ENCODE results near the gene TNFRSF19. TPM values are rescaled to one million over a fixed set of nuclear protein-coding genes. Genes with fewer than 3 reads are reported as not detected.

Gene TNFRSF19
- total and polyA plus RNA-seq, 2 of the 13 experiments (the other 11 are each of a cell fraction or from before 2014, with no cell fraction given): 75.3 to 77.7 TPM

DNA sequence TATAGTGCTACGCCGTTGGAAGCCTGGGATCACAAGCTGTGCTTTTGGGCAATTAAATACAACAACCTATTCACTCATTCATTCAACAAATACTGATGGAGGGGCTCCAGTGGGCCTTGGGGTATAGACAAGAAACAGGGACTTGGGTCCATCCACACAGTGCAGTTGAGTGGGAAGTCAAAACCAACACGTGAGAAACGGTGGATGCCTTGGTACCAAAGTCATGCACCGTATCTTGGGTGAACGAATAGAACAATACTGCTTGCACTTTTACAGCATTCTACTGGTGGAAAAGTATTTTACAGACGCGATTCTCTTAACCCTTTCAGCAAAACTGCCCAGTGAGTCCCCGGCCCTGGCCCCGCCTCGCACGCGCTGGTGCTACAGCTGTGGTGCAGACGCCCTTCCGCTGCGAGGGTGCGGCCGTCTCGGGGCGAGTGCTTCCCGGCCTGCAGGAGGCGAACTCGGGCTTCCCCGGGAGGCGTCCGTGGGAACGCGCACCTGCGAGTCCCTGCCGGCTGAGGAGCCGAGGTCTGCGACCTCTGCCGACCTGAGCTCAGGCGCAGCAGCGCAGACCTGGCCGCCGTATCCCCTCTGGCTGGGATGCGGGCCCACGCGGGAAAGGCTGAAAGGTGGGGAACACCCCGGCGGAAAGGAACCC, 8.3 kb downstream of the TNFRSF19 start (continued):
- TF ChIP-seq, protein P1, sequence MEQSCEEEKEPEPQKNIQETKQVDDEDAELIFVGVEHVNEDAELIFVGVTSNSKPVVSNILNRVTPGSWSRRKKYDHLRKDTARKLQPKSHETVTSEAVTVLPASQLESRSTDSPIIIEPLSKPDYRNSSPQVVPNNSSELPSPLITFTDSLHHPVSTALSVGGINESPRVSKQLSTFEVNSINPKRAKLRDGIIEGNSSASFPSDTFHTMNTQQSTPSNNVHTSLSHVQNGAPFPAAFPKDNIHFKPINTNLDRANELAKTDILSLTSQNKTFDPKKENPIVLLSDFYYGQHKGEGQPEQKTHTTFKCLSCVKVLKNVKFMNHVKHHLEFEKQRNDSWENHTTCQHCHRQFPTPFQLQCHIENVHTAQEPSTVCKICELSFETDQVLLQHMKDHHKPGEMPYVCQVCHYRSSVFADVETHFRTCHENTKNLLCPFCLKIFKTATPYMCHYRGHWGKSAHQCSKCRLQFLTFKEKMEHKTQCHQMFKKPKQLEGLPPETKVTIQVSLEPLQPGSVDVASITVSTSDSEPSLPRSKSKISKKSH (CRISPR knock-in tag; IDR thresholded peaks at IDR 0.05; ENCODE audit: borderline replicate concordance): no peak
- TF ChIP-seq CCAR2 (optimal IDR thresholded peaks at IDR 0.05; ENCODE audit: low read depth, low read length): no peak
- TF ChIP-seq PAX8 (CRISPR knock-in tag; IDR thresholded peaks at IDR 0.05; ENCODE audit: borderline replicate concordance): no peak
- 0 out of 2 replicates have a peak, but pooled peaks have one; percentile 46 for TF ChIP-seq KDM3A (CRISPR knock-in tag; IDR thresholded peaks at IDR 0.05; ENCODE audit: low read depth)
- TF ChIP-seq KDM2A (CRISPR knock-in tag; IDR thresholded peaks at IDR 0.05; ENCODE audit: borderline replicate concordance, low read depth): no peak
- TF ChIP-seq ZNF230 (CRISPR knock-in tag; IDR thresholded peaks at IDR 0.05): no peak
- TF ChIP-seq RXRB (CRISPR knock-in tag; IDR thresholded peaks at IDR 0.05; ENCODE audit: borderline replicate concordance): no peak
- peak; percentile 64; the same call in 1 of the 2 replicates for TF ChIP-seq ZNF724P (CRISPR knock-in tag; IDR thresholded peaks at IDR 0.05; ENCODE audit: borderline replicate concordance)
- peak; percentile 64; the same call in 1 of the 2 replicates for TF ChIP-seq ZNF552 (CRISPR knock-in tag; IDR thresholded peaks at IDR 0.05; ENCODE audit: borderline replicate concordance)
- no peak for TF ChIP-seq MZF1 (CRISPR knock-in tag; IDR thresholded peaks at IDR 0.05; ENCODE audit: borderline replicate concordance)
- TF ChIP-seq ZMYM4 (CRISPR knock-in tag; IDR thresholded peaks at IDR 0.05): peak; percentile 75
- 0 out of 2 replicates have a peak, but pooled peaks have one; percentile 42 for TF ChIP-seq HDAC2 (CRISPR knock-in tag; IDR thresholded peaks at IDR 0.05)
- TF ChIP-seq ETV6 (CRISPR knock-in tag; conservative IDR thresholded peaks at IDR 0.05): no peak
- TF ChIP-seq GABPB1 (CRISPR knock-in tag; IDR thresholded peaks at IDR 0.05): peak; percentile 81
- no peak for TF ChIP-seq U2AF2 (IDR thresholded peaks at IDR 0.05; ENCODE audit: low read depth, low read length)
- TF ChIP-seq ZNF34 (CRISPR knock-in tag; IDR thresholded peaks at IDR 0.05; ENCODE audit: borderline replicate concordance): no peak
- TF ChIP-seq, protein P2, sequence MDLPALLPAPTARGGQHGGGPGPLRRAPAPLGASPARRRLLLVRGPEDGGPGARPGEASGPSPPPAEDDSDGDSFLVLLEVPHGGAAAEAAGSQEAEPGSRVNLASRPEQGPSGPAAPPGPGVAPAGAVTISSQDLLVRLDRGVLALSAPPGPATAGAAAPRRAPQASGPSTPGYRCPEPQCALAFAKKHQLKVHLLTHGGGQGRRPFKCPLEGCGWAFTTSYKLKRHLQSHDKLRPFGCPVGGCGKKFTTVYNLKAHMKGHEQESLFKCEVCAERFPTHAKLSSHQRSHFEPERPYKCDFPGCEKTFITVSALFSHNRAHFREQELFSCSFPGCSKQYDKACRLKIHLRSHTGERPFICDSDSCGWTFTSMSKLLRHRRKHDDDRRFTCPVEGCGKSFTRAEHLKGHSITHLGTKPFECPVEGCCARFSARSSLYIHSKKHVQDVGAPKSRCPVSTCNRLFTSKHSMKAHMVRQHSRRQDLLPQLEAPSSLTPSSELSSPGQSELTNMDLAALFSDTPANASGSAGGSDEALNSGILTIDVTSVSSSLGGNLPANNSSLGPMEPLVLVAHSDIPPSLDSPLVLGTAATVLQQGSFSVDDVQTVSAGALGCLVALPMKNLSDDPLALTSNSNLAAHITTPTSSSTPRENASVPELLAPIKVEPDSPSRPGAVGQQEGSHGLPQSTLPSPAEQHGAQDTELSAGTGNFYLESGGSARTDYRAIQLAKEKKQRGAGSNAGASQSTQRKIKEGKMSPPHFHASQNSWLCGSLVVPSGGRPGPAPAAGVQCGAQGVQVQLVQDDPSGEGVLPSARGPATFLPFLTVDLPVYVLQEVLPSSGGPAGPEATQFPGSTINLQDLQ (CRISPR knock-in tag; IDR thresholded peaks at IDR 0.05): peak; percentile 39; the same call in 1 of the 2 replicates
- TF ChIP-seq, protein P3, sequence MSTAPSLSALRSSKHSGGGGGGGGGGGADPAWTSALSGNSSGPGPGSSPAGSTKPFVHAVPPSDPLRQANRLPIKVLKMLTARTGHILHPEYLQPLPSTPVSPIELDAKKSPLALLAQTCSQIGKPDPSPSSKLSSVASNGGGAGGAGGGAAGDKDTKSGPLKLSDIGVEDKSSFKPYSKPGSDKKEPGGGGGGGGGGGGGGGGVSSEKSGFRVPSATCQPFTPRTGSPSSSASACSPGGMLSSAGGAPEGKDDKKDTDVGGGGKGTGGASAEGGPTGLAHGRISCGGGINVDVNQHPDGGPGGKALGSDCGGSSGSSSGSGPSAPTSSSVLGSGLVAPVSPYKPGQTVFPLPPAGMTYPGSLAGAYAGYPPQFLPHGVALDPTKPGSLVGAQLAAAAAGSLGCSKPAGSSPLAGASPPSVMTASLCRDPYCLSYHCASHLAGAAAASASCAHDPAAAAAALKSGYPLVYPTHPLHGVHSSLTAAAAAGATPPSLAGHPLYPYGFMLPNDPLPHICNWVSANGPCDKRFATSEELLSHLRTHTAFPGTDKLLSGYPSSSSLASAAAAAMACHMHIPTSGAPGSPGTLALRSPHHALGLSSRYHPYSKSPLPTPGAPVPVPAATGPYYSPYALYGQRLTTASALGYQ (CRISPR knock-in tag; IDR thresholded peaks at IDR 0.05): no peak; the same call in 1 of the 2 replicates
- TF ChIP-seq, protein P4, sequence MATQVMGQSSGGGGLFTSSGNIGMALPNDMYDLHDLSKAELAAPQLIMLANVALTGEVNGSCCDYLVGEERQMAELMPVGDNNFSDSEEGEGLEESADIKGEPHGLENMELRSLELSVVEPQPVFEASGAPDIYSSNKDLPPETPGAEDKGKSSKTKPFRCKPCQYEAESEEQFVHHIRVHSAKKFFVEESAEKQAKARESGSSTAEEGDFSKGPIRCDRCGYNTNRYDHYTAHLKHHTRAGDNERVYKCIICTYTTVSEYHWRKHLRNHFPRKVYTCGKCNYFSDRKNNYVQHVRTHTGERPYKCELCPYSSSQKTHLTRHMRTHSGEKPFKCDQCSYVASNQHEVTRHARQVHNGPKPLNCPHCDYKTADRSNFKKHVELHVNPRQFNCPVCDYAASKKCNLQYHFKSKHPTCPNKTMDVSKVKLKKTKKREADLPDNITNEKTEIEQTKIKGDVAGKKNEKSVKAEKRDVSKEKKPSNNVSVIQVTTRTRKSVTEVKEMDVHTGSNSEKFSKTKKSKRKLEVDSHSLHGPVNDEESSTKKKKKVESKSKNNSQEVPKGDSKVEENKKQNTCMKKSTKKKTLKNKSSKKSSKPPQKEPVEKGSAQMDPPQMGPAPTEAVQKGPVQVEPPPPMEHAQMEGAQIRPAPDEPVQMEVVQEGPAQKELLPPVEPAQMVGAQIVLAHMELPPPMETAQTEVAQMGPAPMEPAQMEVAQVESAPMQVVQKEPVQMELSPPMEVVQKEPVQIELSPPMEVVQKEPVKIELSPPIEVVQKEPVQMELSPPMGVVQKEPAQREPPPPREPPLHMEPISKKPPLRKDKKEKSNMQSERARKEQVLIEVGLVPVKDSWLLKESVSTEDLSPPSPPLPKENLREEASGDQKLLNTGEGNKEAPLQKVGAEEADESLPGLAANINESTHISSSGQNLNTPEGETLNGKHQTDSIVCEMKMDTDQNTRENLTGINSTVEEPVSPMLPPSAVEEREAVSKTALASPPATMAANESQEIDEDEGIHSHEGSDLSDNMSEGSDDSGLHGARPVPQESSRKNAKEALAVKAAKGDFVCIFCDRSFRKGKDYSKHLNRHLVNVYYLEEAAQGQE (IDR thresholded peaks at IDR 0.05; ENCODE audit: borderline replicate concordance in 1 of 2, low read depth in 1 of 2, low read length in 2 of 2): no peak
